ENCODE measurements around the gene FRMD4A.

- TF ChIP-seq CTCF (IDR thresholded peaks at IDR 0.05) (no peak), GABPA (IDR thresholded peaks at IDR 0.05; ENCODE audit: low read depth) (no peak), POLR2AphosphoS5 (IDR thresholded peaks at IDR 0.05; ENCODE audit: low read depth, low read length) (no peak), TAF1 (IDR thresholded peaks at IDR 0.05; ENCODE audit: borderline replicate concordance, low read depth, low read length) (no peak), MXI1 (IDR thresholded peaks at IDR 0.05; ENCODE audit: low read depth, low read length) (no peak), PBX3 (IDR thresholded peaks at IDR 0.05) (no peak)
Measured at GRCh38 chr10:13720699-13721098, 610.0 kb downstream of the FRMD4A start.
